OCI-LY3 (cell line): ENCODE measurements around the gene GRID1.

Source experiments
- CTCF ChIP-seq: fragments of 200-600, 300-600 bp; sonication (generic); IDR thresholded peaks from 2 replicates; pipeline ENCODE4 v1.5.1; 2014; ENCODE audit warnings: antibody characterized with exemption, low read length, low read depth
- EZH2phosphoT487 ChIP-seq: fragments of 200-600 bp; shearing (Covaris generic); IDR thresholded peaks from 2 replicates; pipeline ENCODE4 v1.6.1; 2018; ENCODE audit warnings: antibody characterized with exemption, mixed run types, low read depth

DNA sequence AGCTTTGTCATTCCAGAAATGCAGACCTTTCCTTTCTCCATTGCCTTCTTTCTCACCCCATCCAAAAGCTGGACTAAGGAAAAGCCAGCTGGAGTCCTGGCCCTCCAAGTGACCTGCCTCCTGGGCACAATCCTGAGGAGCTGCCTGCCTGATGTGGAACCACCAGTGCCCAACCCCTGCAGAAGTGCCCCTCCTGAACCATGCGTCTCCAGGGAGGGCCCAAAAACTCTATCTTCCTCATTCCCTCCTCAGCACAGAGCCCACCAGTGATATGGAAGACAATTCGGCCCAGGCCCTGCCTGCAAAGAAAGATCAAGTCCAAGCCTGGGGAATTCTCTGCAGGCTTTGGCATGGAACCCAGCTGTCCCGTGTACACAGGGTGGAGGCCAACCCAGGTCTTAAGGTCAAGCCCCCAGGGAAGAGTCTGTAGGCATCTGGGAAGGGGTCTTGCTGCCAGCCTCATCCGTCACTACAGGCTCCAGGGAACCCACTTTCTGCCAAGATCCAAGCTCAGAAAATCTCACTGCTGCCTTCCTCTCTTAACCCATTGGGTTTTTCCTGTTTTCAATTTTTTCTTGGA, 3.5 kb upstream of the GRID1 start:
- TF ChIP-seq CTCF (no peak), EZH2phosphoT487 (no peak)
